Activated CD8-positive, alpha-beta memory T cell treated with anti-CD3 and anti-CD28 coated beads, Interleukin-2, amount 50 U/mL, for 24 hours (primary cell): ENCODE measurements around the gene RPL38.

Experiments used
- DNase-seq: peaks from one replicate; pipeline ENCODE4 v3.0.0-alpha.2; 2020; ENCODE audit errors: extremely low read depth

The RPL38 gene

GRCh38 chr17:74249590-74250270 is 46.3 kb downstream of the RPL38 start:
- no peak for DNase-seq

GRCh38 chr17:74250324-74250995 is 47.0 kb downstream of the RPL38 start:
- no peak for DNase-seq

GRCh38 chr17:74251051-74251450 is 47.6 kb downstream of the RPL38 start:
- no peak for DNase-seq

GRCh38 chr17:74251569-74251968 is 48.1 kb downstream of the RPL38 start:
- DNase-seq, result no peak

GRCh38 chr17:74252211-74252610 is 48.7 kb downstream of the RPL38 start:
- DNase-seq, result no peak

GRCh38 chr17:74253036-74253435 is 49.6 kb downstream of the RPL38 start:
- DNase-seq, result no peak

- DNase-seq, result no peak
Observed at GRCh38 chr17:74257311-74257710, 53.8 kb downstream of the RPL38 start.

GRCh38 chr17:74259667-74260524 is 56.4 kb downstream of the RPL38 start:
- DNase-seq, result no peak
